ENCODE results near the gene SVEP1. TPM values are rescaled to one million over a fixed set of nuclear protein-coding genes. Genes with fewer than 3 reads are reported as not detected.

The SVEP1 gene
- polyA plus RNA-seq, 1 of the 3 experiments (the other 2 are of a cell fraction): 0.10 TPM

- Histone ChIP-seq H3K9me3 (no peaks in the 10 kb centered on the region), H3F3A (replicated peaks; ENCODE audit: insufficient read depth) (no peaks in the 10 kb centered on the region), H3K9me2 (no peaks in the 10 kb centered on the region), H3K79me2 (ENCODE audit: insufficient read depth) (no peaks in the 10 kb centered on the region), H3K27ac (ENCODE audit: low read depth in 2 of 2, low read length in 1 of 2) (no peak overlapping the region), H3K4me3 (ENCODE audit: low read depth in 2 of 2, low read length in 1 of 2) (no peak overlapping the region), H2AFZ (ENCODE audit: low read depth) (no peak overlapping the region), H3K36me3 (replicated peaks in 1 of 2; ENCODE audit: control insufficient read depth in 1 of 2, insufficient read depth in 2 of 2, low read length in 1 of 2) (no peaks in the 10 kb centered on the region), H3K4me1 (ENCODE audit: control insufficient read depth in 1 of 2, insufficient read depth in 2 of 2, low read depth in 1 of 2, low read length in 1 of 2) (no peaks in the 10 kb centered on the region), H4K20me1 (ENCODE audit: insufficient read depth) (no peaks in the 10 kb centered on the region), H3K9ac (no peak overlapping the region), H3K4me2 (no peak overlapping the region), H3K27me3 (ENCODE audit: insufficient read depth) (no peaks in the 10 kb centered on the region)
- WGBS (ENCODE audit: low lambda C conversion rate): 32% methylated on average over 4 of the region's 4 CpGs
- DNase-seq: no peak
- ChIA-PET CTCF (no interaction called here), POLR2A (no interaction called here)
- TF ChIP-seq EP300 (IDR thresholded peaks at IDR 0.05; ENCODE audit: borderline replicate concordance in 1 of 2, low read depth in 1 of 2, low read length in 1 of 2): no peak
- no peak for TF ChIP-seq SMC3 (IDR thresholded peaks at IDR 0.05; ENCODE audit: low read depth, low read length)
- no peak for TF ChIP-seq TEAD4 (IDR thresholded peaks at IDR 0.05; ENCODE audit: borderline replicate concordance, insufficient read depth)
- no peak for TF ChIP-seq POLR2AphosphoS5 (IDR thresholded peaks at IDR 0.05; ENCODE audit: low read depth, low read length)
- TF ChIP-seq NRF1 (IDR thresholded peaks at IDR 0.05; ENCODE audit: low read depth, low read length): no peak
- no peak for TF ChIP-seq GATA2 (CRISPR knock-in tag; IDR thresholded peaks at IDR 0.05)
- no peak for TF ChIP-seq TAF1 (IDR thresholded peaks at IDR 0.05; ENCODE audit: borderline replicate concordance, low read depth, low read length)
- no peak for TF ChIP-seq CHD2 (IDR thresholded peaks at IDR 0.05; ENCODE audit: low read length, partially characterized antibody)
- TF ChIP-seq RCOR1 (IDR thresholded peaks at IDR 0.05; ENCODE audit: low read length): no peak
- no peak for TF ChIP-seq MEF2A (IDR thresholded peaks at IDR 0.05; ENCODE audit: borderline replicate concordance, low read depth)
- TF ChIP-seq RXRA (IDR thresholded peaks at IDR 0.05; ENCODE audit: borderline replicate concordance, low read depth): no peak
- TF ChIP-seq ZBTB33 (IDR thresholded peaks at IDR 0.05; ENCODE audit: borderline replicate concordance, low read depth): no peak
Measured at GRCh38 chr9:110319781-110320492, 259.6 kb downstream of the SVEP1 start.

GRCh38 chr9:110317911-110318310, 261.6 kb downstream of the SVEP1 start:
- CTCF ChIA-PET: no interaction called here
- Histone ChIP-seq H3F3A (replicated peaks; ENCODE audit: insufficient read depth) (no peaks in the 10 kb centered on the region), H3K4me3 (ENCODE audit: low read depth in 2 of 2, low read length in 1 of 2) (no peak overlapping the region), H3K4me1 (ENCODE audit: control insufficient read depth in 1 of 2, insufficient read depth in 2 of 2, low read depth in 1 of 2, low read length in 1 of 2) (no peaks in the 10 kb centered on the region), H3K27me3 (ENCODE audit: insufficient read depth) (no peaks in the 10 kb centered on the region), H3K9ac (no peak overlapping the region), H3K27ac (ENCODE audit: low read depth in 2 of 2, low read length in 1 of 2) (no peak overlapping the region), H3K79me2 (ENCODE audit: insufficient read depth) (no peaks in the 10 kb centered on the region), H2AFZ (ENCODE audit: low read depth) (no peak overlapping the region), H3K9me3 (no peaks in the 10 kb centered on the region), H3K9me2 (no peaks in the 10 kb centered on the region), H3K36me3 (replicated peaks in 1 of 2; ENCODE audit: control insufficient read depth in 1 of 2, insufficient read depth in 2 of 2, low read length in 1 of 2) (no peaks in the 10 kb centered on the region), H4K20me1 (ENCODE audit: insufficient read depth) (no peaks in the 10 kb centered on the region), H3K4me2 (no peak overlapping the region)
- 75% methylated on average over 4 of the region's 4 CpGs for WGBS (ENCODE audit: low lambda C conversion rate)
- DNase-seq: no peak
- POLR2A ChIA-PET: no interaction called here
- TF ChIP-seq JUND (IDR thresholded peaks at IDR 0.05) (no peak), SIN3A (IDR thresholded peaks at IDR 0.05; ENCODE audit: borderline replicate concordance, low read depth, low read length) (no peak), YY1 (IDR thresholded peaks at IDR 0.05; ENCODE audit: low read depth) (no peak), ELF1 (IDR thresholded peaks at IDR 0.05) (no peak), EZH2phosphoT487 (IDR thresholded peaks at IDR 0.05; ENCODE audit: borderline replicate concordance, low read depth) (no peak), MXI1 (IDR thresholded peaks at IDR 0.05; ENCODE audit: low read depth, low read length) (no peak), FOSL2 (IDR thresholded peaks at IDR 0.05; ENCODE audit: borderline replicate concordance, low read depth) (no peak), USF2 (IDR thresholded peaks at IDR 0.05; ENCODE audit: borderline replicate concordance, low read depth, low read length) (no peak), PBX3 (IDR thresholded peaks at IDR 0.05) (no peak), POLR2AphosphoS5 (IDR thresholded peaks at IDR 0.05; ENCODE audit: low read depth, low read length) (no peak), IRF3 (IDR thresholded peaks at IDR 0.05; ENCODE audit: low read depth, low read length) (no peak), RXRA (IDR thresholded peaks at IDR 0.05; ENCODE audit: borderline replicate concordance, low read depth) (no peak), FOXJ3 (CRISPR knock-in tag; IDR thresholded peaks at IDR 0.05) (no peak)

Measured in SK-N-SH (cell line).